IMR-90 (cell line): ENCODE measurements around the gene C1orf52. TPM values are rescaled to one million over a fixed set of nuclear protein-coding genes. Genes with fewer than 3 reads are reported as not detected.

Experiments
- ATAC-seq: fragments of 200-7000 bp; cut with Tn5 transposase; 2 replicates; pipeline ENCODE4 v1.9.1; 2020; ENCODE audit warnings: low read depth, mild to moderate bottlenecking, moderate library complexity
- BruUV-seq: library from RNA; stranded (reverse); fragments of 400-500 nt; replicated peaks from 2 replicates; lab custom pipeline; 2021; lab: Mats Ljungman, UMichigan
- CTCF ChIA-PET: fragments of 300-600 bp; formaldehyde crosslinking; extraction: SDS; loops from one replicate; lab custom pipeline; 2021; ENCODE audit warnings: antibody characterized with exemption; lab: Yijun Ruan, JAX
- POLR2A ChIA-PET: fragments of 300-600 bp; sonication (Branson Sonifier 250); formaldehyde crosslinking; loops from one replicate; lab custom pipeline; 2022; ENCODE audit warnings: antibody characterized with exemption; ENCODE audit not compliant: unreplicated experiment; lab: Charles Lee
- DNase-seq: peaks from one replicate; pipeline ENCODE4 v3.0.0; 2013
- H2AFZ ChIP-seq: replicated peaks from 2 replicates; pipeline ENCODE3; 2013; ENCODE audit warnings: low read length, mild to moderate bottlenecking; ENCODE audit not compliant: poor library complexity
- H2AK5ac ChIP-seq: 2 replicates; pipeline ENCODE4 v1.6.1; 2013; ENCODE audit warnings: low read depth, low read length, inconsistent platforms
- H2AK9ac ChIP-seq: replicated peaks from 2 replicates; pipeline ENCODE3; 2013; ENCODE audit warnings: mild to moderate bottlenecking, low read depth, low read length, moderate library complexity; ENCODE audit not compliant: poor library complexity
- H2BK120ac ChIP-seq: 2 replicates; pipeline ENCODE4 v1.6.1; 2013; ENCODE audit warnings: low read depth, low read length, inconsistent platforms
- H2BK15ac ChIP-seq: 3 replicates; pipeline ENCODE4 v1.6.1; 2013; ENCODE audit warnings: low read depth, low read length, inconsistent platforms
- H2BK20ac ChIP-seq: 2 replicates; pipeline ENCODE4 v1.6.1; 2013; ENCODE audit warnings: low read depth, mild to moderate bottlenecking, inconsistent platforms, low read length, moderate library complexity
- H2BK5ac ChIP-seq: 2 replicates; pipeline ENCODE4 v1.6.1; 2013; ENCODE audit warnings: mild to moderate bottlenecking, low read depth, low read length, inconsistent platforms; ENCODE audit not compliant: poor library complexity, severe bottlenecking
- H3K14ac ChIP-seq: replicated peaks from 2 replicates; pipeline ENCODE4 v1.6.1; 2013; ENCODE audit warnings: low read depth, low read length, inconsistent platforms
- H3K18ac ChIP-seq: 2 replicates; pipeline ENCODE4 v1.6.1; 2013; ENCODE audit warnings: low read depth, low read length, control low read depth
- H3K23ac ChIP-seq: 2 replicates; pipeline ENCODE4 v1.6.1; 2013; ENCODE audit warnings: low read depth, low read length, inconsistent platforms
- H3K27ac ChIP-seq: 2 replicates; pipeline ENCODE4 v1.5.1; 2013; ENCODE audit warnings: mild to moderate bottlenecking, control low read depth, low read length; ENCODE audit not compliant: insufficient read depth
- H3K27me3 ChIP-seq: 2 replicates; pipeline ENCODE4 v1.6.1; 2013; ENCODE audit warnings: low read length; ENCODE audit not compliant: control insufficient read depth, insufficient read depth
- H3K36me3 ChIP-seq: 2 replicates; pipeline ENCODE4 v1.6.1; 2013; ENCODE audit warnings: low read length, mixed read lengths; ENCODE audit not compliant: control insufficient read depth, insufficient read depth
- H3K4ac ChIP-seq: 2 replicates; pipeline ENCODE4 v1.6.1; 2013; ENCODE audit warnings: low read depth, low read length, inconsistent platforms
- H3K4me1 ChIP-seq: 2 replicates; pipeline ENCODE4 v1.6.1; 2013; ENCODE audit warnings: low read length, mixed read lengths; ENCODE audit not compliant: control insufficient read depth, insufficient read depth
- H3K4me2 ChIP-seq: 2 replicates; pipeline ENCODE4 v1.6.1; 2013; ENCODE audit warnings: low read depth, mild to moderate bottlenecking, control low read depth, low read length, moderate library complexity
- H3K4me3 ChIP-seq: 2 replicates; pipeline ENCODE4 v1.5.1; 2013; ENCODE audit warnings: low read depth, mild to moderate bottlenecking, control low read depth, low read length, moderate library complexity; ENCODE audit not compliant: insufficient read depth
- H3K56ac ChIP-seq: 2 replicates; pipeline ENCODE4 v1.6.1; 2013; ENCODE audit warnings: low read length, inconsistent platforms; ENCODE audit not compliant: insufficient read depth; ENCODE audit errors: extremely low read depth
- H3K79me1 ChIP-seq, 2 experiments: 2 replicates each; pipeline ENCODE4 v1.6.1; 2013; ENCODE audit warnings: low read length in 2 of 2, inconsistent platforms in 1 of 2, low read depth in 1 of 2
- H3K9ac ChIP-seq: 2 replicates; pipeline ENCODE4 v1.6.1; 2013; ENCODE audit warnings: low read depth, low read length, control low read depth
- H3K9me1 ChIP-seq: 2 replicates; pipeline ENCODE4 v1.6.1; 2013; ENCODE audit warnings: low read length, inconsistent platforms; ENCODE audit not compliant: insufficient read depth
- H3K9me3 ChIP-seq: 2 replicates; pipeline ENCODE4 v1.6.1; 2013; ENCODE audit warnings: low read length; ENCODE audit not compliant: control insufficient read depth, insufficient read depth
- H4K20me1 ChIP-seq: 2 replicates; pipeline ENCODE4 v1.6.1; 2013; ENCODE audit warnings: low read length, inconsistent platforms; ENCODE audit not compliant: insufficient read depth
- H4K5ac ChIP-seq: 2 replicates; pipeline ENCODE4 v1.6.1; 2013; ENCODE audit warnings: mild to moderate bottlenecking, low read depth, low read length, control low read depth
- H4K8ac ChIP-seq, 2 experiments: 2 replicates each; pipeline ENCODE4 v1.6.1; 2013; ENCODE audit warnings: low read depth in 2 of 2, low read length in 2 of 2, control low read depth in 1 of 2, inconsistent platforms in 1 of 2
- H4K91ac ChIP-seq: 2 replicates; pipeline ENCODE4 v1.6.1; 2013; ENCODE audit warnings: low read depth, low read length, inconsistent platforms; ENCODE audit not compliant: insufficient read depth
- CEBPB ChIP-seq: IDR thresholded peaks from 2 replicates; pipeline ENCODE4 v1.6.1; 2012; ENCODE audit warnings: low read depth, low read length, improper control_type of control experiment
- MAZ ChIP-seq: IDR thresholded peaks from 2 replicates; pipeline ENCODE4 v1.6.1; 2012; ENCODE audit warnings: low read depth, mild to moderate bottlenecking, low read length, improper control_type of control experiment, moderate library complexity, borderline replicate concordance
- WGBS, 2 experiments: methylation state at CpG; one replicate each; pipeline versions ENCODE4 v1.1.5 to v1.1.7; 2013; ENCODE audit warnings: missing lambda C conversion rate in 2 of 2; ENCODE audit not compliant: insufficient read length in 1 of 2; ENCODE audit errors: extremely low coverage in 2 of 2; 5-methylcytosine and 5-hydroxymethylcytosine counted together
- dilution Hi-C: fragments of 300-500 bp; cut with HindIII; formaldehyde crosslinking; loops from one replicate; pipeline ENCODE4 v1.14.3; 2018; ENCODE audit warnings: low sequenced_read_pairs; ENCODE audit not compliant: unreplicated experiment
- in situ Hi-C: fragments of 300-500 bp; cut with MboI; formaldehyde crosslinking; loops from 3 replicates; pipeline ENCODE4 v1.14.3; 2019; ENCODE audit warnings: low sequenced_read_pairs, inconsistent platforms, mixed read lengths
- intact Hi-C: fragments of 100-400 bp; cut with micrococcal nuclease; formaldehyde crosslinking; loops from 2 replicates; pipeline ENCODE4 v1.10.0; 2022
- polyA plus RNA-seq, 3 experiments: library from polyadenylated mRNA; depleted of rRNA; stranded (reverse); fragments of >200 nt; gene quantifications; 2 replicates each; pipeline ENCODE4 v1.2.3, GENCODE V29; 2012; ENCODE audit warnings: low replicate concordance in 1 of 3
- total RNA-seq: library from RNA; depleted of rRNA; stranded (reverse); fragments of >200 nt; gene quantifications from 2 replicates; pipeline ENCODE4 v1.2.3, GENCODE V29; 2012

Gene C1orf52
- total and polyA plus RNA-seq, 2 of the 4 experiments (the other 2 are of a cell fraction): 16.3 to 33.5 TPM

GRCh38 chr1:85203573-85204171 is 55.8 kb downstream of the C1orf52 start:
- dilution Hi-C loops (no loop called here), intact Hi-C loops (no loop called here), in situ Hi-C loops (no loop called here)
- Histone ChIP-seq H3K9ac (no peak overlapping the region), H3K79me1 (peaks cover 3 to 15% of the 10 kb centered on the region in 2 experiments), H2AFZ (no peak overlapping the region), H2BK20ac (no peak overlapping the region), H4K91ac (no peak overlapping the region), H3K14ac (no peak overlapping the region), H3K18ac (no peak overlapping the region), H2BK120ac (no peak overlapping the region), H3K4me2 (no peak overlapping the region), H3K56ac (no peak overlapping the region), H4K20me1 (no peaks in the 10 kb centered on the region; the same call in 1 of the 2 replicates), H3K27ac (no peak overlapping the region), H3K9me1 (no peaks in the 10 kb centered on the region), H2AK9ac (no peak overlapping the region), H3K23ac (no peak overlapping the region), H3K27me3 (no peaks in the 10 kb centered on the region), H4K8ac (no peak overlapping the region), H4K5ac (no peak overlapping the region), H2BK5ac (peak overlapping the region; percentile 3), H3K4me1 (peaks cover 6% of the 10 kb centered on the region), H2AK5ac (no peak overlapping the region), H3K4ac (no peak overlapping the region), H3K9me3 (no peaks in the 10 kb centered on the region), H3K4me3 (no peak overlapping the region), H2BK15ac (no peak overlapping the region), H3K36me3 (no peaks in the 10 kb centered on the region)
- BruUV-seq: no TSS peak
- POLR2A ChIA-PET: no interaction called here
- ATAC-seq: no peak
- DNase-seq: peak; percentile 22
- CTCF ChIA-PET: interaction anchor here (0.6 to 0.7 kb wide), 2 partner anchors 51 to 55 kb away, joined by 3 read pairs; no protein-coding TSS in a partner anchor
- TF ChIP-seq CEBPB: peak; percentile 63
- no peak for TF ChIP-seq MAZ
- WGBS, 2 experiments: no CpG with 5 or more reads among the region's 2 CpGs
